Liver (tissue), 9 donors: Measurements from ENCODE around the gene IL17RD. TPM values are rescaled to one million over a fixed set of nuclear protein-coding genes. Genes with fewer than 3 reads are reported as not detected.

Experiments
- DNase-seq: peaks from one replicate; pipeline ENCODE4 v3.0.0-alpha.2; 2017; ENCODE audit warnings: low spot score
- H3K27ac ChIP-seq, 2 donors: one replicate each; pipeline ENCODE4 v1.7.0; 2013; ENCODE audit warnings: inconsistent platforms in 2 of 2, low read length in 2 of 2, control low read depth in 1 of 2, low read depth in 1 of 2, mild to moderate bottlenecking in 1 of 2
- H3K27me3 ChIP-seq, 4 donors: one replicate each; pipeline versions ENCODE4 v1.6.1 to v1.7.0; 2013; ENCODE audit warnings: low read length in 3 of 4, inconsistent platforms in 1 of 4, mild to moderate bottlenecking in 1 of 4, moderate library complexity in 1 of 4; ENCODE audit not compliant: control insufficient read depth in 4 of 4, insufficient read depth in 4 of 4
- H3K36me3 ChIP-seq, 4 donors: one replicate each; pipeline versions ENCODE4 v1.6.1 to v1.7.0; 2013; ENCODE audit warnings: low read length in 3 of 4, mild to moderate bottlenecking in 3 of 4, low read depth in 1 of 4, moderate library complexity in 1 of 4; ENCODE audit not compliant: control insufficient read depth in 4 of 4, insufficient read depth in 3 of 4
- H3K4me1 ChIP-seq, 4 donors: one replicate each; pipeline versions ENCODE4 v1.6.1 to v1.7.0; 2013; ENCODE audit warnings: low read length in 3 of 4, mild to moderate bottlenecking in 3 of 4, moderate library complexity in 1 of 4; ENCODE audit not compliant: control insufficient read depth in 4 of 4, insufficient read depth in 4 of 4
- H3K4me3 ChIP-seq, 3 donors: one replicate each; pipeline versions ENCODE4 v1.6.1 to v1.7.0; 2013; ENCODE audit warnings: low read length in 3 of 3, control low read depth in 1 of 3, low read depth in 1 of 3, mild to moderate bottlenecking in 1 of 3
- H3K9ac ChIP-seq, 2 donors: one replicate each; pipeline ENCODE4 v1.7.0; 2013; ENCODE audit warnings: low read length in 2 of 2, mild to moderate bottlenecking in 2 of 2, moderate library complexity in 2 of 2, control low read depth in 1 of 2, low read depth in 1 of 2
- H3K9me3 ChIP-seq, 4 donors: one replicate each; pipeline versions ENCODE4 v1.6.1 to v1.7.0; 2013; ENCODE audit warnings: low read length in 3 of 4; ENCODE audit not compliant: control insufficient read depth in 4 of 4
- EGR1 ChIP-seq, 2 donors: IDR thresholded peaks; 2 replicates each; pipeline ENCODE4 v1.6.1; 2016 to 2018; ENCODE audit warnings: antibody characterized with exemption in 2 of 2, low read depth in 2 of 2
- GABPA ChIP-seq, 2 donors: IDR thresholded peaks in 1 of 2; conservative IDR thresholded peaks in 1 of 2; 2 replicates each; pipeline ENCODE4 v1.6.1; 2016; ENCODE audit warnings: antibody characterized with exemption in 2 of 2, mild to moderate bottlenecking in 1 of 2, moderate library complexity in 1 of 2
- HNF4G ChIP-seq: IDR thresholded peaks from 2 replicates; pipeline ENCODE4 v1.6.1; 2016; ENCODE audit warnings: antibody characterized with exemption
- JUND ChIP-seq, 2 donors: IDR thresholded peaks; 2 replicates each; pipeline ENCODE4 v1.6.1; 2016; ENCODE audit warnings: antibody characterized with exemption in 2 of 2
- NR2F2 ChIP-seq: IDR thresholded peaks from 2 replicates; pipeline ENCODE4 v1.6.1; 2016; ENCODE audit warnings: antibody characterized with exemption
- RAD21 ChIP-seq, 2 donors: IDR thresholded peaks; 2 replicates each; pipeline ENCODE4 v1.6.1; 2016; ENCODE audit warnings: antibody characterized with exemption in 2 of 2, mild to moderate bottlenecking in 2 of 2
- SP1 ChIP-seq: IDR thresholded peaks from 2 replicates; pipeline ENCODE4 v1.6.1; 2018; ENCODE audit warnings: antibody characterized with exemption, mild to moderate bottlenecking
- TAF1 ChIP-seq: conservative IDR thresholded peaks from 2 replicates; pipeline ENCODE4 v1.6.1; 2016; ENCODE audit warnings: antibody characterized with exemption, mild to moderate bottlenecking
- YY1 ChIP-seq: IDR thresholded peaks from 2 replicates; pipeline ENCODE4 v1.6.1; 2016; ENCODE audit warnings: antibody characterized with exemption, mild to moderate bottlenecking
- WGBS: extraction: QIAGEN DNeasy Blood & Tissue Kit; methylation state at CpG from one replicate; pipeline ENCODE4 v1.1.7; 2013; 5-methylcytosine and 5-hydroxymethylcytosine counted together
- polyA plus RNA-seq, 2 donors: library from polyadenylated mRNA; stranded (reverse) in 1 of 2; unstranded in 1 of 2; fragments of 200-250 nt in 1 of 2; fragments of >200 nt in 1 of 2; fragmentation: Nextera tagmentation in 1 of 2; extraction: Ambion mirVana in 1 of 2; gene quantifications; one replicate each; pipeline versions ENCODE4 v1.2.1 to v1.2.3, GENCODE V29; 2013 to 2015
- total RNA-seq, 2 donors: library from RNA; depleted of rRNA; stranded (reverse); fragments of >200 nt; gene quantifications; one replicate each; pipeline ENCODE4 v1.2.3, GENCODE V29; 2014
- TF ChIP-seq, protein P1 (sequence below): IDR thresholded peaks from 2 replicates; pipeline ENCODE4 v1.6.1; 2016; ENCODE audit warnings: antibody characterized with exemption
- TF ChIP-seq, protein P2 (sequence below): IDR thresholded peaks from 2 replicates; pipeline ENCODE4 v1.6.1; 2016; ENCODE audit warnings: antibody characterized with exemption, mild to moderate bottlenecking
- TF ChIP-seq, protein P3 (sequence below): fragments of 150-350 bp; IDR thresholded peaks from 2 replicates; pipeline ENCODE4 v1.5.1; 2017; ENCODE audit warnings: improper control_type of control experiment, low read depth, low read length; ENCODE audit not compliant: missing input control
- donor health status: healthy.
- donor health status: healthy.
- donor health status: healthy.
- donor health status: healthy.
- donor health status: healthy.

The IL17RD gene
- total and polyA plus RNA-seq, 4 donors, result 0.09 to 0.67 (median 0.32) TPM

DNA sequence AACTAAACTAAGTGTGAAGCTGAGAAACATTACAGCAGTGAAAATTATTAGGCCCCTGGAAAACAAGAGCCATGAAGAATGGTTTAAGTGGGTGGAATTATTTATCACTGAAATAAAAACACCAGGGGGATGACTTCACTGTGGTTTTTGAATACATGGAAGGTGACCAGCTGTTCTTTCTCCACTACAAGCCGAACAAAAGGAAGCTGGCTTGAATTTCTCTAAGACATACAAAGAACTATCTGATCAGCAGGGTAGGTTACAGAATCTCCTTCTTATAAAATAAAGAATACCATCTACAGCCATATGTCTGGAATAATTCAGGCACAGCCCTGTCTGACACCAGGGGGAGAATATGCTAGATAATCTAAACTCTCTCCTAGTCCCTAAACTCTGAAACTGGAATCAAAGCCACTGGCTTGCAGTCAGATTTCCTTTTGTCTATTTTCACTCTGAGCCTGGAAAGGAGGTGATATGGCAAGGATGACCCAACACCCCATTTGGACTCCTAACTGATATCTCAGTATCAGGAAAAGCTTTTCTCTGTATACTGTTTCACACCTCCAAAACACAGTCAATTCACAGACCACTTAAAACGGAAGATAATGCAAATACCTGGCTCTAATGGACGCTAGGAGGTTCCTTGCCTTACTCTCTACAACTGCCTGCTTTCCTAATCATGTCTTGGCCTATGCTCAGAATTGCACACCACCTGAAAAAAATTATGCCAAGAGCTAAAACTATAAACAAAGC lies 73.5 kb downstream of the IL17RD start:
- WGBS, result 92% methylated on average over 3 of the region's 3 CpGs
- Histone ChIP-seq H3K9ac (no peak overlapping the region), H3K27ac (no peak overlapping the region), H3K36me3 (no peaks in the 10 kb centered on the region), H3K27me3 (no peaks in the 10 kb centered on the region), H3K4me1 (no peaks in the 10 kb centered on the region), H3K4me3 (no peak overlapping the region), H3K9me3 (no peaks in the 10 kb centered on the region)
- TF ChIP-seq, protein P1, sequence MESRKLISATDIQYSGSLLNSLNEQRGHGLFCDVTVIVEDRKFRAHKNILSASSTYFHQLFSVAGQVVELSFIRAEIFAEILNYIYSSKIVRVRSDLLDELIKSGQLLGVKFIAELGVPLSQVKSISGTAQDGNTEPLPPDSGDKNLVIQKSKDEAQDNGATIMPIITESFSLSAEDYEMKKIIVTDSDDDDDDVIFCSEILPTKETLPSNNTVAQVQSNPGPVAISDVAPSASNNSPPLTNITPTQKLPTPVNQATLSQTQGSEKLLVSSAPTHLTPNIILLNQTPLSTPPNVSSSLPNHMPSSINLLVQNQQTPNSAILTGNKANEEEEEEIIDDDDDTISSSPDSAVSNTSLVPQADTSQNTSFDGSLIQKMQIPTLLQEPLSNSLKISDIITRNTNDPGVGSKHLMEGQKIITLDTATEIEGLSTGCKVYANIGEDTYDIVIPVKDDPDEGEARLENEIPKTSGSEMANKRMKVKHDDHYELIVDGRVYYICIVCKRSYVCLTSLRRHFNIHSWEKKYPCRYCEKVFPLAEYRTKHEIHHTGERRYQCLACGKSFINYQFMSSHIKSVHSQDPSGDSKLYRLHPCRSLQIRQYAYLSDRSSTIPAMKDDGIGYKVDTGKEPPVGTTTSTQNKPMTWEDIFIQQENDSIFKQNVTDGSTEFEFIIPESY, result no peak
- TF ChIP-seq HNF4G (no peak), YY1 (no peak), NR2F2 (no peak), GABPA (IDR thresholded peaks at IDR 0.05 in 1 of 2, conservative IDR thresholded peaks at IDR 0.05 in 1 of 2) (no peak), TAF1 (no peak), EGR1 (IDR thresholded peaks at IDR 0.05; ENCODE audit: low read depth in 2 of 2) (no peak)
- TF ChIP-seq, protein P2, sequence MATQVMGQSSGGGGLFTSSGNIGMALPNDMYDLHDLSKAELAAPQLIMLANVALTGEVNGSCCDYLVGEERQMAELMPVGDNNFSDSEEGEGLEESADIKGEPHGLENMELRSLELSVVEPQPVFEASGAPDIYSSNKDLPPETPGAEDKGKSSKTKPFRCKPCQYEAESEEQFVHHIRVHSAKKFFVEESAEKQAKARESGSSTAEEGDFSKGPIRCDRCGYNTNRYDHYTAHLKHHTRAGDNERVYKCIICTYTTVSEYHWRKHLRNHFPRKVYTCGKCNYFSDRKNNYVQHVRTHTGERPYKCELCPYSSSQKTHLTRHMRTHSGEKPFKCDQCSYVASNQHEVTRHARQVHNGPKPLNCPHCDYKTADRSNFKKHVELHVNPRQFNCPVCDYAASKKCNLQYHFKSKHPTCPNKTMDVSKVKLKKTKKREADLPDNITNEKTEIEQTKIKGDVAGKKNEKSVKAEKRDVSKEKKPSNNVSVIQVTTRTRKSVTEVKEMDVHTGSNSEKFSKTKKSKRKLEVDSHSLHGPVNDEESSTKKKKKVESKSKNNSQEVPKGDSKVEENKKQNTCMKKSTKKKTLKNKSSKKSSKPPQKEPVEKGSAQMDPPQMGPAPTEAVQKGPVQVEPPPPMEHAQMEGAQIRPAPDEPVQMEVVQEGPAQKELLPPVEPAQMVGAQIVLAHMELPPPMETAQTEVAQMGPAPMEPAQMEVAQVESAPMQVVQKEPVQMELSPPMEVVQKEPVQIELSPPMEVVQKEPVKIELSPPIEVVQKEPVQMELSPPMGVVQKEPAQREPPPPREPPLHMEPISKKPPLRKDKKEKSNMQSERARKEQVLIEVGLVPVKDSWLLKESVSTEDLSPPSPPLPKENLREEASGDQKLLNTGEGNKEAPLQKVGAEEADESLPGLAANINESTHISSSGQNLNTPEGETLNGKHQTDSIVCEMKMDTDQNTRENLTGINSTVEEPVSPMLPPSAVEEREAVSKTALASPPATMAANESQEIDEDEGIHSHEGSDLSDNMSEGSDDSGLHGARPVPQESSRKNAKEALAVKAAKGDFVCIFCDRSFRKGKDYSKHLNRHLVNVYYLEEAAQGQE, result no peak
- no peak for DNase-seq

DNA sequence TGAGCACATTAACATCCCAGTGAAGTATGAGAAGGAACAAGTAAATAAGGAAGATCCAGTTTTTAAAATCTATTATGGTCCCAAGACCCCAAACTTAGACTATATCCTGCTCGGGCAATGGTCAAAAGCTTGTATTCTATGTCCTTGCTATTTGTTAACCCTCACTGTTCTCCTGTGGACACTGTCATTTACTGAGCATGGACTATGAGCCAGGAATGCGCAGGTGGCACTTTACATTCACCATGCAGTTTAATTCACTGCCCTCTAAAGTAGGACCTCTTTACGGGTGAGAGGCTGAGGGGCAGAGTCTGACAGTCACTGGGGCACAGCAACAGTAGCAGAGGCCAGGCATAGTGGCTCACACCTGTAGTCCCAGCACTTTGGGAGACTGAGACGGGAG lies 76.1 kb downstream of the IL17RD start:
- TF ChIP-seq GABPA (IDR thresholded peaks at IDR 0.05 in 1 of 2, conservative IDR thresholded peaks at IDR 0.05 in 1 of 2) (no peak), RAD21 (IDR thresholded peaks at IDR 0.05) (no peak), NR2F2 (no peak), YY1 (no peak), SP1 (no peak), HNF4G (no peak), EGR1 (IDR thresholded peaks at IDR 0.05; ENCODE audit: low read depth in 2 of 2) (no peak), JUND (IDR thresholded peaks at IDR 0.05) (no peak)
- TF ChIP-seq, protein P3, sequence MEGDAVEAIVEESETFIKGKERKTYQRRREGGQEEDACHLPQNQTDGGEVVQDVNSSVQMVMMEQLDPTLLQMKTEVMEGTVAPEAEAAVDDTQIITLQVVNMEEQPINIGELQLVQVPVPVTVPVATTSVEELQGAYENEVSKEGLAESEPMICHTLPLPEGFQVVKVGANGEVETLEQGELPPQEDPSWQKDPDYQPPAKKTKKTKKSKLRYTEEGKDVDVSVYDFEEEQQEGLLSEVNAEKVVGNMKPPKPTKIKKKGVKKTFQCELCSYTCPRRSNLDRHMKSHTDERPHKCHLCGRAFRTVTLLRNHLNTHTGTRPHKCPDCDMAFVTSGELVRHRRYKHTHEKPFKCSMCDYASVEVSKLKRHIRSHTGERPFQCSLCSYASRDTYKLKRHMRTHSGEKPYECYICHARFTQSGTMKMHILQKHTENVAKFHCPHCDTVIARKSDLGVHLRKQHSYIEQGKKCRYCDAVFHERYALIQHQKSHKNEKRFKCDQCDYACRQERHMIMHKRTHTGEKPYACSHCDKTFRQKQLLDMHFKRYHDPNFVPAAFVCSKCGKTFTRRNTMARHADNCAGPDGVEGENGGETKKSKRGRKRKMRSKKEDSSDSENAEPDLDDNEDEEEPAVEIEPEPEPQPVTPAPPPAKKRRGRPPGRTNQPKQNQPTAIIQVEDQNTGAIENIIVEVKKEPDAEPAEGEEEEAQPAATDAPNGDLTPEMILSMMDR, result no peak
- H3K9me3 ChIP-seq, result no peaks in the 10 kb centered on the region
- H3K4me1 ChIP-seq, result no peaks in the 10 kb centered on the region
- no peak overlapping the region for H3K4me3 ChIP-seq
- no peaks in the 10 kb centered on the region for H3K27me3 ChIP-seq
- no peak overlapping the region for H3K27ac ChIP-seq
- H3K36me3 ChIP-seq, result no peaks in the 10 kb centered on the region
- no peak for DNase-seq
- 92% methylated on average over 4 of the region's 4 CpGs for WGBS
- H3K9ac ChIP-seq, result no peak overlapping the region
